OCI-LY7 (cell line): ENCODE measurements around the gene AGR3. TPM values are rescaled to one million over a fixed set of nuclear protein-coding genes. Genes with fewer than 3 reads are reported as not detected.

Source experiments
- BruUV-seq: library from RNA; stranded (reverse); fragments of 400-500 nt; replicated peaks from 2 replicates; lab custom pipeline; 2021; lab: Mats Ljungman, UMichigan
- CTCF ChIA-PET: fragments of 300-600 bp; sonication (Branson Sonifier 250); formaldehyde crosslinking; loops from one replicate; lab custom pipeline; 2022; ENCODE audit warnings: antibody characterized with exemption; ENCODE audit not compliant: unreplicated experiment; lab: Charles Lee
- POLR2A ChIA-PET: fragments of 300-600 bp; sonication (Branson Sonifier 250); formaldehyde crosslinking; loops from one replicate; lab custom pipeline; 2022; ENCODE audit warnings: antibody characterized with exemption; lab: Charles Lee
- DNase-seq: peaks from one replicate; pipeline ENCODE4 v3.0.0-alpha.2; 2015; ENCODE audit warnings: low spot score
- H2AFZ ChIP-seq: fragments of 200-600 bp; sonication (generic), shearing (Covaris generic); 2 replicates; pipeline ENCODE4 v1.6.1; 2014; ENCODE audit warnings: mild to moderate bottlenecking, antibody characterized with exemption, low read length, moderate library complexity
- H3K27ac ChIP-seq: fragments of 200-600 bp; sonication (generic); 2 replicates; pipeline ENCODE4 v1.5.1; 2014; ENCODE audit warnings: mixed run types, low read depth, mild to moderate bottlenecking, moderate library complexity, low read length, inconsistent platforms; ENCODE audit not compliant: poor library complexity, severe bottlenecking
- H3K36me3 ChIP-seq: fragments of 200-600 bp; sonication (generic); 2 replicates; pipeline ENCODE4 v1.6.1; 2014; ENCODE audit warnings: mild to moderate bottlenecking, antibody characterized with exemption, low read length, moderate library complexity, mixed read lengths; ENCODE audit not compliant: insufficient read depth
- H3K4me1 ChIP-seq: fragments of 200-600 bp; sonication (generic); 2 replicates; pipeline ENCODE4 v1.5.1; 2014; ENCODE audit warnings: mild to moderate bottlenecking, low read length; ENCODE audit not compliant: insufficient read depth, poor library complexity, severe bottlenecking
- H3K4me2 ChIP-seq: fragments of 200-600 bp; sonication (generic); 2 replicates; pipeline ENCODE4 v1.6.1; 2014; ENCODE audit warnings: mild to moderate bottlenecking, low read length
- H3K4me3 ChIP-seq: fragments of 200-600 bp; sonication (generic); 2 replicates; pipeline ENCODE4 v1.5.1; 2014; ENCODE audit warnings: mild to moderate bottlenecking, low read depth, low read length; ENCODE audit not compliant: poor library complexity, severe bottlenecking
- H3K79me2 ChIP-seq: fragments of 200-600 bp; sonication (generic); 2 replicates; pipeline ENCODE4 v1.6.1; 2016; ENCODE audit warnings: low read depth, mild to moderate bottlenecking, low read length, moderate library complexity, mixed read lengths; ENCODE audit not compliant: insufficient read depth
- H3K9me2 ChIP-seq: fragments of 200-600 bp; sonication (generic); 2 replicates; pipeline ENCODE4 v1.6.1; 2016; ENCODE audit warnings: mild to moderate bottlenecking, low read length, mixed read lengths; ENCODE audit not compliant: insufficient read depth
- H3K9me3 ChIP-seq: fragments of 200-600 bp; sonication (generic); 2 replicates; pipeline ENCODE4 v1.6.1; 2014; ENCODE audit warnings: mild to moderate bottlenecking, mixed run types, low read length, mixed read lengths
- H4K20me1 ChIP-seq: fragments of 200-600 bp; sonication (generic); 2 replicates; pipeline ENCODE4 v1.6.1; 2014; ENCODE audit warnings: mild to moderate bottlenecking, antibody characterized with exemption, low read length, moderate library complexity, mixed read lengths; ENCODE audit not compliant: insufficient read depth
- CTCF ChIP-seq: fragments of 200-600 bp; sonication (generic); conservative IDR thresholded peaks from 2 replicates; pipeline ENCODE4 v1.5.1; 2014; ENCODE audit warnings: mild to moderate bottlenecking, antibody characterized with exemption, low read length, moderate library complexity, mixed read lengths
- EZH2phosphoT487 ChIP-seq: fragments of 200-600 bp; sonication (generic); IDR thresholded peaks from 2 replicates; pipeline ENCODE4 v1.6.1; 2018; ENCODE audit warnings: low read depth, borderline replicate concordance, mild to moderate bottlenecking, mixed run types, antibody characterized with exemption, low read length, moderate library complexity, mixed read lengths
- intact Hi-C: fragments of 100-400 bp; cut with micrococcal nuclease; formaldehyde crosslinking; loops from one replicate; pipeline ENCODE4 v1.10.0; 2022; ENCODE audit not compliant: unreplicated experiment
- total RNA-seq, 2 experiments: library from RNA; depleted of rRNA in 1 of 2; stranded (reverse); fragments of >200 nt in 1 of 2; shearing (Covaris generic) in 1 of 2; gene quantifications; 2 replicates each; pipeline ENCODE4 v1.2.3, GENCODE V29; 2014 to 2022

The AGR3 gene
- total RNA-seq, 2 experiments from 2014 or later: not detected

GRCh38 chr7:16905300-16906044 is 23.7 kb upstream of the AGR3 start:
- Histone ChIP-seq H3K4me2 (no peak overlapping the region), H3K79me2 (no peaks in the 10 kb centered on the region), H3K4me3 (no peak overlapping the region), H3K36me3 (no peaks in the 10 kb centered on the region), H4K20me1 (no peaks in the 10 kb centered on the region), H3K27ac (no peak overlapping the region), H3K9me2 (no peaks in the 10 kb centered on the region), H3K9me3 (no peaks in the 10 kb centered on the region), H3K4me1 (no peaks in the 10 kb centered on the region), H2AFZ (no peak overlapping the region)
- no TSS peak for BruUV-seq
- TF ChIP-seq CTCF: no peak
- no peak for TF ChIP-seq EZH2phosphoT487
- ChIA-PET POLR2A (interaction anchor here (0.7 to 1.0 kb wide), 2 partner anchors 46 to 65 kb away, joined by 3 to 4 read pairs; no protein-coding TSS in a partner anchor), CTCF (no interaction called here)
- DNase-seq: no peak
- intact Hi-C loops: no loop called here

- no peaks in the 10 kb centered on the region for H3K9me3 ChIP-seq
- no peaks in the 10 kb centered on the region for H3K79me2 ChIP-seq
- TF ChIP-seq EZH2phosphoT487 (no peak), CTCF (no peak)
- CTCF ChIA-PET: no interaction called here
- no peaks in the 10 kb centered on the region for H3K9me2 ChIP-seq
- H3K27ac ChIP-seq: no peak overlapping the region
- H3K36me3 ChIP-seq: no peaks in the 10 kb centered on the region
- POLR2A ChIA-PET: no interaction called here
- BruUV-seq: no TSS peak
- H3K4me3 ChIP-seq: no peak overlapping the region
- no peaks in the 10 kb centered on the region for H3K4me1 ChIP-seq
- no peak overlapping the region for H2AFZ ChIP-seq
- DNase-seq: no peak
- intact Hi-C loops: no loop called here
- H3K4me2 ChIP-seq: no peak overlapping the region
- no peaks in the 10 kb centered on the region for H4K20me1 ChIP-seq
Observed at GRCh38 chr7:16904076-16904475, 22.3 kb upstream of the AGR3 start.

DNA sequence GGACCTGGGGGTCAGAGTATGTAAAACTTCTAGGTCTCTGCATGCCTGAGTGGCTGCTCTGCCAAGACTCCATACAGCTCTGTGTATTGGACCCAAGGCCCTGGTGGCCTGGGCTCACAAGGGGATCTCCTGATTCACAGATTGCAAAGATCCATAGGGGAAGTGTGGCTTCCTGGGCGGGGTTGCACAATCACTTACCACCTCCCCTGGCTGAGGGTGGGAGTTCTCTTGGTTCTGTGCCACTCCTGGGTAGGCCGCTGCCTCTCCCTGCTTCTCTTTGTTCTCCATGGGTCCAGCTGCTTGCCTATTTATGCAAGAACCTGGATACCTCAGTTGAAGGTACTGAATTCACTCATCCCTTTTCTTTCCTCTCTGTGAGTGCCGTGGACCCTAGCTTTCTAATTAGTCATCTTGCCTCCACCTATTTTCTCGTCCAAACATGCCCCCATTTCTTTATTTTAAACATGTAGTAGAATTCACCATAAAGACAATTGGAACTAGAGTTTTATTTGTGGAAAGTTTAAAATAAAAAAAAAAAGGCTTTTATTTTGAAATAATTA is 18.5 kb upstream of the AGR3 start:
- H3K27ac ChIP-seq: no peak overlapping the region
- no peak for TF ChIP-seq EZH2phosphoT487
- TF ChIP-seq CTCF: no peak
- H3K9me3 ChIP-seq: no peaks in the 10 kb centered on the region
- POLR2A ChIA-PET: no interaction called here
- H3K4me3 ChIP-seq: no peak overlapping the region
- H3K36me3 ChIP-seq: no peaks in the 10 kb centered on the region
- CTCF ChIA-PET: no interaction called here
- no peaks in the 10 kb centered on the region for H3K9me2 ChIP-seq
- H3K4me2 ChIP-seq: no peak overlapping the region
- H3K4me1 ChIP-seq: no peaks in the 10 kb centered on the region
- no peak for DNase-seq
- no peaks in the 10 kb centered on the region for H4K20me1 ChIP-seq
- H2AFZ ChIP-seq: no peak overlapping the region
- BruUV-seq: no TSS peak
- H3K79me2 ChIP-seq: no peaks in the 10 kb centered on the region
- intact Hi-C loops: no loop called here
